HFFc6 (cell line): ENCODE measurements around the gene GRK6. TPM values are rescaled to one million over a fixed set of nuclear protein-coding genes. Genes with fewer than 3 reads are reported as not detected.
"Not testable (repeated sequence)": the region's sequence is repeated elsewhere in the genome, so short reads cannot be mapped to it uniquely, and the experiment has no call there.

Experiments used
- DNase-seq: peaks from one replicate; pipeline ENCODE4 v3.0.0-alpha.2; 2018
- H3K27ac Mint-ChIP-seq: 2 replicates; pipeline ENCODE4 v1.8.0; 2020; ENCODE audit warnings: mild to moderate bottlenecking, mixed read lengths
- H3K27me3 Mint-ChIP-seq: 2 replicates; pipeline ENCODE4 v1.8.0; 2021; ENCODE audit warnings: mild to moderate bottlenecking, moderate library complexity, mixed read lengths; ENCODE audit not compliant: insufficient read depth
- H3K36me3 Mint-ChIP-seq: 2 replicates; pipeline ENCODE4 v1.8.0; 2021; ENCODE audit warnings: low read depth, mixed read lengths
- H3K4me1 Mint-ChIP-seq: 2 replicates; pipeline ENCODE4 v1.8.0; 2020; ENCODE audit warnings: low read depth, mixed read lengths
- H3K4me3 Mint-ChIP-seq: 2 replicates; pipeline ENCODE4 v1.8.0; 2020; ENCODE audit warnings: mild to moderate bottlenecking, moderate library complexity, mixed read lengths
- H3K9me3 Mint-ChIP-seq: 2 replicates; pipeline ENCODE4 v1.8.0; 2020; ENCODE audit warnings: mild to moderate bottlenecking, mixed read lengths
- CTCF ChIP-seq: fragments of 200-600 bp; sonication (generic); IDR thresholded peaks from 2 replicates; pipeline ENCODE4 v1.5.0; 2021; ENCODE audit warnings: antibody characterized with exemption, mild to moderate bottlenecking
- total RNA-seq, 6 experiments: library from RNA; stranded (reverse); fragmentation: NEBNext Ultra II Directional; extraction: Animal tissue kit (Norgen Biotek cat#: 25700); gene quantifications; 2 replicates in 1 of 6; 3 replicates in 5 of 6; pipeline ENCODE4 v1.2.3, GENCODE V29; 2021

Gene GRK6
- total RNA-seq, 6 experiments from 2014 or later: 25.8 to 30.7 (median 28.0) TPM

DNA sequence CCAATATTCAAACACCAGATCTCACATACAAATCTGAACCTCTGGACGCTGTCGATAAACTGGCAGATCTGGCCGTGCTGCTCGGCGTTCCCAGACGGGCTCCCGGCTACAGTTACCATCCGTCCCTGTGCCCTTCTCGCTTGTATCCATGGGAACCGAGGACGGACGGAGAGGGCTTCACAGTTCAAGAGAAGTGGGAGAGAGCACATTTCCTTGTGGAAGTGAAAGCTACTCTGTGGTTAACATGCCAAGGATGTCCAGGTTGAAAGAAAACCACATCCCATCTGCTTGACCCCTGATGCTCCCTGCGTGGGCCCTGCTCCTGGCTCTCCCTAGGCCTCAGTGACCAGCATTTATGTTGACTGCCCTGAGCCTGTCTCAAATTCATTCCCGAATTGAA is 53.3 kb downstream of the GRK6 start:
- H3K9me3 Mint-ChIP-seq: peaks cover 14% of the 10 kb centered on the region
- TF ChIP-seq CTCF: no peak
- peaks cover 76% of the 10 kb centered on the region for H3K27me3 Mint-ChIP-seq
- peaks cover 82% of the 10 kb centered on the region for H3K4me1 Mint-ChIP-seq
- peak overlapping the region; percentile 48; the same call in 1 of the 2 replicates for H3K4me3 Mint-ChIP-seq
- no peak for DNase-seq
- H3K27ac Mint-ChIP-seq: peak overlapping the region; percentile 83
- peaks cover 39% of the 10 kb centered on the region for H3K36me3 Mint-ChIP-seq

DNA sequence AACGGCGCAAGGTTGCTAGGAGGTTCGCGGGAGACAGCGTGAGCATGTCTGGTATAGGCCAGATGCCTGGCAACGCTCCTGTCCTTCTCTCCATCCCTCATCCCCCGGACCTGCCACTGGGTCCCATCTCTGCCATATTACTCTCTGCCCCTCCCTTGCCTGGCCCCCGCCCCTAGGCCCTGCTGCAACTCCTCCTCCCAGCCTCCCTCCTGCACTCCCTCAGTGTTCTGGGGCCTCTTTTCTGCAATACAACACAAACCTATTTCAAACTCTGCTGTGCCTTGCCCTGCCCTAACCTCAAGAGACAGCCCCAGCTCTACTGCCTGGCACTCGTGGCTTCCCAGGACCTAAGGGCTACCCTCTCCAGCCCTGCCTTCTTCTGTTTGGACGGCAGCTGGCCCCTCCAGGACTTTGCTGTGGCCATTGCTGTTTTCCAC is 55.9 kb downstream of the GRK6 start:
- H3K4me1 Mint-ChIP-seq: peaks cover 78% of the 10 kb centered on the region
- peaks cover 53% of the 10 kb centered on the region for H3K36me3 Mint-ChIP-seq
- peaks cover 14% of the 10 kb centered on the region for H3K9me3 Mint-ChIP-seq
- H3K4me3 Mint-ChIP-seq: peak overlapping the region; percentile 63; the same call in 1 of the 2 replicates
- H3K27ac Mint-ChIP-seq: peak overlapping the region; percentile 75
- TF ChIP-seq CTCF: no peak
- DNase-seq: no peak
- H3K27me3 Mint-ChIP-seq: peaks cover 61% of the 10 kb centered on the region

GRCh38 chr5:177483042-177483441 is 56.6 kb downstream of the GRK6 start:
- Mint-ChIP-seq H3K4me3 (peak overlapping the region; percentile 63; the same call in 1 of the 2 replicates), H3K9me3 (peaks cover 10% of the 10 kb centered on the region)

GRCh38 chr5:177483994-177484901 is 57.8 kb downstream of the GRK6 start:
- Mint-ChIP-seq H3K27me3 (peaks cover 44% of the 10 kb centered on the region), H3K27ac (peak overlapping the region; percentile 75), H3K36me3 (peaks cover 58% of the 10 kb centered on the region), H3K4me3 (peak overlapping the region; percentile 49), H3K4me1 (peaks cover 60% of the 10 kb centered on the region), H3K9me3 (peaks cover 10% of the 10 kb centered on the region)
- no peak for TF ChIP-seq CTCF
- no peak for DNase-seq

More at GRCh38 chr5:177483042-177483441, 56.6 kb downstream of the GRK6 start:
- DNase-seq: no peak
- peaks cover 55% of the 10 kb centered on the region for H3K27me3 Mint-ChIP-seq
- no peak for TF ChIP-seq CTCF
- H3K4me1 Mint-ChIP-seq: peaks cover 72% of the 10 kb centered on the region
- peaks cover 56% of the 10 kb centered on the region for H3K36me3 Mint-ChIP-seq
- H3K27ac Mint-ChIP-seq: peak overlapping the region; percentile 75

GRCh38 chr5:177484902-177485549 is 58.5 kb downstream of the GRK6 start:
- peak overlapping the region; percentile 75 for H3K27ac Mint-ChIP-seq
- H3K4me1 Mint-ChIP-seq: peaks cover 53% of the 10 kb centered on the region

DNA sequence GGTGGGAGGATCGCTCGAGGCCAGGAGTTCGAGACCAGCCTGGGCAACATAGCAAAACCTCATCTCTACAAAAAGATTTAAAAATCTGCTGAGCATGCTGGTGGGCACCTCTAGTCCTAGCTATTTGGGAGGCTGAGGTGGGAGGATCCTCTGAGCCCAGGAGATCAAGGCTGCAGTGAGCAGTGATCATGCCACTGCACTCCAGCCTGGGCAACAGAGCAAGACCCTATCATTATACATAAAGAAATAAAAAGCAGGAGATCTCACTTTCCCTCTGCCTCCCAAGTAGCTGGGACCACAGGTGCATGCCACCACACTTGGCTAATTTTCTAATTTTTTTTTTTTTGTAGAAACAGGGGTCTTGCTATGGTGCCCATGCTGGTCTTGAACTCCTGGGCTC is 59.3 kb downstream of the GRK6 start:
- peaks cover 49% of the 10 kb centered on the region for H3K36me3 Mint-ChIP-seq

More at GRCh38 chr5:177484902-177485549, 58.5 kb downstream of the GRK6 start:
- Mint-ChIP-seq H3K36me3 (peaks cover 51% of the 10 kb centered on the region), H3K4me3 (peak overlapping the region; percentile 49; the same call in 1 of the 2 replicates), H3K27me3 (peaks cover 37% of the 10 kb centered on the region), H3K9me3 (peaks cover 4% of the 10 kb centered on the region)
- no peak for DNase-seq
- TF ChIP-seq CTCF: no peak

More for the DNA sequence above, 59.3 kb downstream of the GRK6 start:
- H3K27ac Mint-ChIP-seq: peak overlapping the region; percentile 75
- not testable (repeated sequence) for H3K4me3 Mint-ChIP-seq, DNase-seq, H3K9me3 Mint-ChIP-seq
- peaks cover 33% of the 10 kb centered on the region for H3K27me3 Mint-ChIP-seq
- peaks cover 49% of the 10 kb centered on the region for H3K4me1 Mint-ChIP-seq
